Gastrocnemius medialis (tissue), 4 donors: ENCODE measurements around the gene APOL3.
"Not testable (repeated sequence)": the region's sequence is repeated elsewhere in the genome, so short reads cannot be mapped to it uniquely, and the experiment has no call there.

ENCODE experiments used
- POLR2A ChIP-seq, 2 donors: fragments of 450-650 bp; IDR thresholded peaks; one replicate each; pipeline ENCODE4 v1.6.1; 2017; ENCODE audit warnings: antibody characterized with exemption in 2 of 2, mild to moderate bottlenecking in 2 of 2, moderate library complexity in 2 of 2
- TF ChIP-seq, protein P1 (sequence below), 5 experiments: fragments of 450-650 bp in 3 of 5; fragments of 200-600 bp in 2 of 5; sonication (generic) in 2 of 5; IDR thresholded peaks in 4 of 5; conservative IDR thresholded peaks in 1 of 5; 1 replicate in 4 of 5; 2 replicates in 1 of 5; pipeline ENCODE4 v1.5.1; 2016 to 2019; ENCODE audit warnings: antibody characterized with exemption in 5 of 5, mild to moderate bottlenecking in 3 of 5, moderate library complexity in 3 of 5

DNA sequence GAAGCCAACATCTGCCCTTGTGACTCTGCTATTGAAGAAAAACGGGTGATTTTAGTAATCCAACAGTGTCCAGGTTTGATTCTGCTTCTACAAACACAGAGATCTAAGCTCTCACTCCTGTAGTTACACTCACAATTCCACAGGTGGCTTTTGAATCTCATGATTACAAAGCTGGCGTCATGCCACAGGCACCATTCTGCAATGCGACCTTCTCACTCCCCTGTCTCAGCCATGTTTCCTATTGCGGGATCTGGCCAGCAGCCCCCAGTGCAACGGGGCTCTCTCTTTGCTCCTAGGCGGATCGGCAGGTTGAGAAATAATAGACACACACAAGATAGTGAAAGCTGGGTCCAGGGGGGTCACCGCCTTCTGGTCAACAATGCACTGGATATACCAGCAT is 42.4 kb upstream of the APOL3 start:
- TF ChIP-seq, protein P1, sequence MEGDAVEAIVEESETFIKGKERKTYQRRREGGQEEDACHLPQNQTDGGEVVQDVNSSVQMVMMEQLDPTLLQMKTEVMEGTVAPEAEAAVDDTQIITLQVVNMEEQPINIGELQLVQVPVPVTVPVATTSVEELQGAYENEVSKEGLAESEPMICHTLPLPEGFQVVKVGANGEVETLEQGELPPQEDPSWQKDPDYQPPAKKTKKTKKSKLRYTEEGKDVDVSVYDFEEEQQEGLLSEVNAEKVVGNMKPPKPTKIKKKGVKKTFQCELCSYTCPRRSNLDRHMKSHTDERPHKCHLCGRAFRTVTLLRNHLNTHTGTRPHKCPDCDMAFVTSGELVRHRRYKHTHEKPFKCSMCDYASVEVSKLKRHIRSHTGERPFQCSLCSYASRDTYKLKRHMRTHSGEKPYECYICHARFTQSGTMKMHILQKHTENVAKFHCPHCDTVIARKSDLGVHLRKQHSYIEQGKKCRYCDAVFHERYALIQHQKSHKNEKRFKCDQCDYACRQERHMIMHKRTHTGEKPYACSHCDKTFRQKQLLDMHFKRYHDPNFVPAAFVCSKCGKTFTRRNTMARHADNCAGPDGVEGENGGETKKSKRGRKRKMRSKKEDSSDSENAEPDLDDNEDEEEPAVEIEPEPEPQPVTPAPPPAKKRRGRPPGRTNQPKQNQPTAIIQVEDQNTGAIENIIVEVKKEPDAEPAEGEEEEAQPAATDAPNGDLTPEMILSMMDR (IDR thresholded peaks at IDR 0.05 in 4 of 5, conservative IDR thresholded peaks at IDR 0.05 in 1 of 5), result not testable (repeated sequence)
- TF ChIP-seq POLR2A (IDR thresholded peaks at IDR 0.05), result not testable (repeated sequence)
